ENCODE data around the gene CYB561D1.

- TF ChIP-seq CTCF (IDR thresholded peaks at IDR 0.05 in 2 of 3, conservative IDR thresholded peaks at IDR 0.05 in 1 of 3; ENCODE audit: insufficient read depth in 2 of 3, low read depth in 1 of 3, low read length in 3 of 3) (no peak), NKRF (IDR thresholded peaks at IDR 0.05; ENCODE audit: borderline replicate concordance) (no peak), PML (IDR thresholded peaks at IDR 0.05; ENCODE audit: low read length) (no peak), USF1 (CRISPR knock-in tag; IDR thresholded peaks at IDR 0.05) (no peak), ZNF263 (CRISPR knock-in tag; IDR thresholded peaks at IDR 0.05; ENCODE audit: borderline replicate concordance) (no peak), EZH2 (IDR thresholded peaks at IDR 0.05; ENCODE audit: borderline replicate concordance, low read depth, low read length) (no peak)
These were observed 23.4 kb downstream of the CYB561D1 start for GRCh38 chr1:109517337-109517736.

Data from K562 (cell line).